ENCODE results near the gene UBE2D2.

GRCh38 chr5:139665626-139666025 is 104.5 kb downstream of the UBE2D2 start:
- no peak for TF ChIP-seq CTCF (IDR thresholded peaks at IDR 0.05)
- no peak for TF ChIP-seq POLR2A (IDR thresholded peaks at IDR 0.05)
- no peak for TF ChIP-seq POLR2AphosphoS5 (IDR thresholded peaks at IDR 0.05)

All from upper lobe of left lung (tissue), 4 donors.